Uterus (tissue), 2 donors: ENCODE data around the gene NLGN1.

Experiments used
- CTCF ChIP-seq, 4 experiments: fragments of 200-600 bp in 2 of 4; fragments of 450-650 bp in 2 of 4; sonication (generic) in 2 of 4; IDR thresholded peaks; one replicate each; pipeline ENCODE4 v1.5.1; 2016 to 2019; ENCODE audit warnings: antibody characterized with exemption in 4 of 4, mild to moderate bottlenecking in 2 of 4, moderate library complexity in 1 of 4
- POLR2A ChIP-seq, 2 donors: fragments of 450-650 bp; IDR thresholded peaks; one replicate each; pipeline ENCODE4 v1.6.1; 2016; ENCODE audit warnings: antibody characterized with exemption in 2 of 2, mild to moderate bottlenecking in 1 of 2, moderate library complexity in 1 of 2

GRCh38 chr3:173463250-173463649, 65.7 kb downstream of the NLGN1 start:
- TF ChIP-seq CTCF (IDR thresholded peaks at IDR 0.05) (no peak), POLR2A (IDR thresholded peaks at IDR 0.05) (no peak)
